Right atrium auricular region (tissue), 2 donors: ENCODE results near the gene CCDC87. TPM values are rescaled to one million over a fixed set of nuclear protein-coding genes. Genes with fewer than 3 reads are reported as not detected.
"Not testable (repeated sequence)": the region's sequence is repeated elsewhere in the genome, so short reads cannot be mapped to it uniquely, and the experiment has no call there.

ENCODE experiments used
- DNase-seq: peaks from one replicate; pipeline ENCODE4 v3.0.0-alpha.2; 2019; ENCODE audit warnings: low spot score
- H3K27ac ChIP-seq, 2 donors: fragments of 200-600 bp; sonication (generic); 1 replicate in 1 of 2; 2 replicates in 1 of 2; pipeline ENCODE4 v1.5.1; 2016 to 2019
- H3K27me3 ChIP-seq, 2 donors: fragments of 200-600 bp; sonication (generic); one replicate each; pipeline versions ENCODE4 v1.5.1 to v1.6.0; 2017 to 2019
- H3K36me3 ChIP-seq: fragments of 200-600 bp; sonication (generic); one replicate; pipeline ENCODE4 v1.5.1; 2016
- H3K4me1 ChIP-seq, 2 donors: fragments of 200-600 bp; sonication (generic); one replicate each; pipeline versions ENCODE4 v1.5.1 to v1.6.0; 2017 to 2019
- H3K4me3 ChIP-seq, 2 donors: fragments of 200-600 bp; sonication (generic); 1 replicate in 1 of 2; 2 replicates in 1 of 2; pipeline ENCODE4 v1.5.1; 2017 to 2019; ENCODE audit warnings: mild to moderate bottlenecking in 1 of 2, moderate library complexity in 1 of 2
- H3K9me3 ChIP-seq, 2 donors: fragments of 200-600 bp; sonication (generic); one replicate each; pipeline ENCODE4 v1.5.1; 2019
- CTCF ChIP-seq, 2 donors: fragments of 200-600 bp; sonication (generic); IDR thresholded peaks; one replicate each; pipeline ENCODE4 v1.5.1; 2019; ENCODE audit warnings: antibody characterized with exemption in 2 of 2
- total RNA-seq, 2 donors: library from RNA; depleted of rRNA; stranded (reverse); fragments of >200 nt; gene quantifications; one replicate each; pipeline ENCODE4 v1.1.0, GENCODE V29; 2016

CCDC87 gene
- total RNA-seq, 2 donors from 2014 or later: 0.26 to 0.86 TPM

GRCh38 chr11:66542362-66542761 lies 50.5 kb downstream of the CCDC87 start:
- Histone ChIP-seq H3K36me3 (peaks cover 15% of the 10 kb centered on the region), H3K27me3 (no peaks in the 10 kb centered on the region), H3K9me3 (no peaks in the 10 kb centered on the region), H3K27ac (no peak overlapping the region), H3K4me3 (no peak overlapping the region), H3K4me1 (peaks cover 0 to 45% of the 10 kb centered on the region in 2 donors)
- no peak for DNase-seq
- TF ChIP-seq CTCF (IDR thresholded peaks at IDR 0.05): no peak

GRCh38 chr11:66541892-66542291 lies 51.0 kb downstream of the CCDC87 start:
- peaks cover 15% of the 10 kb centered on the region for H3K36me3 ChIP-seq
- no peak overlapping the region for H3K27ac ChIP-seq
- no peaks in the 10 kb centered on the region for H3K9me3 ChIP-seq
- peaks cover 0 to 40% of the 10 kb centered on the region in 2 donors for H3K4me1 ChIP-seq
- no peak for TF ChIP-seq CTCF (IDR thresholded peaks at IDR 0.05)
- DNase-seq: no peak
- H3K27me3 ChIP-seq: no peaks in the 10 kb centered on the region
- no peak overlapping the region for H3K4me3 ChIP-seq

GRCh38 chr11:66540598-66540997 lies 52.3 kb downstream of the CCDC87 start:
- not testable (repeated sequence) for H3K4me3 ChIP-seq, H3K9me3 ChIP-seq, DNase-seq, H3K27me3 ChIP-seq, H3K27ac ChIP-seq
- Histone ChIP-seq H3K4me1 (peaks cover 0 to 33% of the 10 kb centered on the region in 2 donors), H3K36me3 (peaks cover 15% of the 10 kb centered on the region)

Other genes with a start within 250 kb of the CCDC87 start
- 10 to 100 TPM; 19.2 to 33.3 TPM for gene BRMS1, start 248.0 kb downstream of the CCDC87 start, total RNA-seq
- gene B4GAT1, start 245.4 kb downstream of the CCDC87 start, total RNA-seq: 10 to 100 TPM; 61.1 to 64.3 TPM
- gene SLC29A2, start 221.3 kb downstream of the CCDC87 start, total RNA-seq: 10 to 100 TPM; 16.9 to 19.9 TPM
- under 1 TPM in 1 of 2 donors, not detected in 1; 0.19 TPM for gene NPAS4, start 172.0 kb downstream of the CCDC87 start, total RNA-seq
- 10 to 100 TPM; 33.1 to 54.4 TPM for gene MRPL11, start 154.2 kb downstream of the CCDC87 start, total RNA-seq
- gene PELI3, start 126.2 kb downstream of the CCDC87 start, total RNA-seq: 10 to 100 TPM; 12.7 to 20.7 TPM
- 10 to 100 TPM in 1 of 2 donors, 1 to 10 TPM in 1; 8.2 to 11.1 TPM for gene DPP3, start 112.6 kb downstream of the CCDC87 start, total RNA-seq
- gene BBS1, start 82.4 kb downstream of the CCDC87 start, total RNA-seq: 10 to 100 TPM; 37.0 to 38.7 TPM
- gene ZDHHC24, start 47.0 kb downstream of the CCDC87 start, total RNA-seq: 10 to 100 TPM; 10.9 to 16.5 TPM
- not detected for gene ACTN3, start 46.2 kb downstream of the CCDC87 start, total RNA-seq
- gene CTSF, start 24.5 kb downstream of the CCDC87 start, total RNA-seq: 100 to 1,000 TPM in 1 of 2 donors, 10 to 100 TPM in 1; 79.1 to 124 TPM
- 10 to 100 TPM; 13.8 to 18.6 TPM for gene CCS, start 122 bp upstream of the CCDC87 start, total RNA-seq
- 10 to 100 TPM; 27.5 to 34.3 TPM for gene RBM14, start 23.6 kb upstream of the CCDC87 start, total RNA-seq
- gene RBM4, start 45.6 kb upstream of the CCDC87 start, total RNA-seq: 10 to 100 TPM; 51.4 to 53.8 TPM
- 1 to 10 TPM; 9.0 to 9.7 TPM for gene RBM4B, start 84.8 kb upstream of the CCDC87 start, total RNA-seq
- 1 to 10 TPM; 3.3 to 7.7 TPM for gene SPTBN2, start 136.2 kb upstream of the CCDC87 start, total RNA-seq